GM19099 (cell line): ENCODE measurements around the gene PITX1.

Experiments used
- POLR2A ChIP-seq: IDR thresholded peaks from 3 replicates; pipeline ENCODE4 v1.6.1; 2011; ENCODE audit warnings: low read depth; ENCODE audit not compliant: insufficient read length; ENCODE audit errors: extremely low read depth

The PITX1 gene

GRCh38 chr5:135065306-135066265 lies 31.6 kb upstream of the PITX1 start:
- no peak for TF ChIP-seq POLR2A

- TF ChIP-seq POLR2A = no peak
Observed at GRCh38 chr5:135064235-135064570, 30.2 kb upstream of the PITX1 start.

- no peak for TF ChIP-seq POLR2A
Observed at GRCh38 chr5:135063511-135064234, 29.6 kb upstream of the PITX1 start.

GRCh38 chr5:135063056-135063445 lies 29.0 kb upstream of the PITX1 start:
- TF ChIP-seq POLR2A = no peak

GRCh38 chr5:135062216-135063055 lies 28.4 kb upstream of the PITX1 start:
- no peak for TF ChIP-seq POLR2A

GRCh38 chr5:135061001-135061400 lies 27.0 kb upstream of the PITX1 start:
- TF ChIP-seq POLR2A = no peak

GRCh38 chr5:135060021-135060420 lies 26.0 kb upstream of the PITX1 start:
- TF ChIP-seq POLR2A = no peak

GRCh38 chr5:135059000-135059923 lies 25.2 kb upstream of the PITX1 start:
- no peak for TF ChIP-seq POLR2A

- TF ChIP-seq POLR2A = no peak
Observed at GRCh38 chr5:135058331-135058732, 24.3 kb upstream of the PITX1 start.

- no peak for TF ChIP-seq POLR2A
Observed at GRCh38 chr5:135057233-135057632, 23.2 kb upstream of the PITX1 start.

GRCh38 chr5:135056316-135057030 lies 22.4 kb upstream of the PITX1 start:
- TF ChIP-seq POLR2A = no peak

GRCh38 chr5:135055396-135055795 lies 21.4 kb upstream of the PITX1 start:
- TF ChIP-seq POLR2A = no peak

GRCh38 chr5:135054546-135054945 lies 20.5 kb upstream of the PITX1 start:
- TF ChIP-seq POLR2A = no peak
